LNCAP (cell line): ENCODE measurements around the gene SYNE1.
A peak's percentile ranks its signal among the peaks of the same experiment; 100 is the strongest.

Experiments used
- CTCF ChIP-seq: fragments of 450-650 bp; IDR thresholded peaks from 2 replicates; pipeline ENCODE4 v1.5.1; 2017; ENCODE audit warnings: mild to moderate bottlenecking

The SYNE1 gene

GRCh38 chr6:152356662-152357061 is 280.5 kb downstream of the SYNE1 start:
- peak; percentile 68 for TF ChIP-seq CTCF

DNA sequence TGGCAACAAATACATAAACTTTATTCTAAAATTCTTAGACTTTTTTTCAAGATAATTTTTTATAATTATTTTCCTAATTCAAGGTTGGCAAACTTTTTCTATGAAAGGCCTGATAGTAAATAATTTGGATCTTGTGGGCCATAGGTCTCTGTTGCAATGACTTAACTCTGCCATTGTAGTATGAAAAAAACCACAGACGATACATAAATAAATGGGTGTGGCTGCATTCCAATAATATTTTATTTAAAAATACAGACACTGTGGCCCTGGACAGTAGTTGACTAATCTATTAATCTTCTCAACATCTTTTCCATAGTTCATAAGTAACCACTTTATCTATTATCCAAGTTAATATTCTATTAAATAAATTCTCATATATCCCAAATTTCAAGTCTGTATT is 281.1 kb downstream of the SYNE1 start:
- no peak for TF ChIP-seq CTCF

DNA sequence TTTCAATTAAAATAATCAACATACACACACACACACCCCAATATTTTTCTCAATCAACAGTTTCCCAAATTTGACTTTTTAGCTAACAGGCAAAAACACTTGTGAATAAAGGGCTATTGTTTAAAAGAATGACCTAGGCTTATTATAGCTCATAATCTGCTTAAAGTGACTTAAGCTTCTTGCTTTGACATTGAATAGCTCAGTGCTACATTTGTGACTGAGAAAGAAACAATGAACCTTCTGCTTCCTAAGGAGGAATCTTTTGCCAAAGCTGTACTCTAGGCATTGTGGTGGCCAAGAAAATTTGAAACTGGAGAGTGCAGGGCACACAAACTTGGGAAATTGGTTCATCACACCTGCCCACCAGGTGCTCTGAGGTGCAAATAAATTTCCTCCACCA is 282.0 kb downstream of the SYNE1 start:
- TF ChIP-seq CTCF: no peak

- no peak for TF ChIP-seq CTCF
These were observed 283.7 kb downstream of the SYNE1 start for GRCh38 chr6:152353440-152353839.

- TF ChIP-seq CTCF: no peak
These were observed 285.4 kb downstream of the SYNE1 start for GRCh38 chr6:152351742-152352141.

- TF ChIP-seq CTCF: no peak
These were observed 286.1 kb downstream of the SYNE1 start for GRCh38 chr6:152351110-152351509.

DNA sequence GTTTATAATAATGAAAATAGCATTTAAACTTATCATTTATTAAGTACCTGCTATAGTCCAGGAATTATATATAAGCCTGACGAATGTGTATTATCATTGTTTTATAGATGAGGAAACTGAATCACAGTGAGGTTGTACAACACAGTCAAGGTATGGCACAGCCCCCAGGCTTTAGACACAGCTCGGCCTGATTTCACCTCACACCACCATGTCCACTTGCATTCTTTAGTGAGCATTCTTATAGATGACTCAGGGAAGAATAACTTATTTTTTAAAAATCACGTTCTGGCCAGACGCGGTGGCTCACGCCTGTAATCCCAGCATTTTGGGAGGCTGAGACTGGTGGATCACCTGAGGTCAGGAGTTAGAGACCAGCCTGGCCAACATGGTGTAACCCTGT is 289.0 kb downstream of the SYNE1 start:
- TF ChIP-seq CTCF: no peak

DNA sequence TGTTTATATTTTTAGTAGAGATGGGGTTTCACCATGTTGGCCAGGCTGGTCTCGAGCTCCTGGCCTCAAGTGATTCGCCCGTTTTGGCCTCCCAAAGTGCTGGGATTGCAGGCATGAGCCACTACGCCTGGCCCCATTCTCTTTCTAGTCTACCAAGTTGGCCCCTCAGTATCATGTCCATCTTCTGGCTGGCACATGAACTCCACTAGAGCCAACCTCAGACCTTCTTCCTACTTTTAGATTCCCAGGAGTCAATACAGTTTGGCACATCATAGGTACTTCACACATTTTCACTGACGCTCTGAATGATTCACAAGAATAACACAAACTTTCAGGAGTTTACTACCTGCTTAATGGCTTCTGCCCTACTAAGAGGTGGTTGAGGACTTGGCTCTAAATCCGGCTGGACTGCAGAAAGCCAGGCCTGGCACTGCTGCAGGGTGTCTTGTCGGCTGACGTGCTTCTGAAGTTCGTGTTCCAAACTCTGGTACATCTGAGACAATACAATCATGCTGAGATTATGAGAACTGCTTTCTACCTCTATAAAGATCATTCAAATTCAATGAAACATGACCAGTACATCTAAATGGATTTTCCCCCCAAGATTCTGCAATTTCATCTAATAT is 293.3 kb downstream of the SYNE1 start:
- TF ChIP-seq CTCF: no peak
